AG08395 (cell line): ENCODE data around the gene SEC11A.
A peak's percentile ranks its signal among the peaks of the same experiment; 100 is the strongest.

Source experiments
- DNase-seq: peaks from one replicate; pipeline ENCODE4 v3.0.0; 2012; ENCODE audit warnings: mixed read lengths, low spot score

The SEC11A gene

GRCh38 chr15:84681831-84682230, 34.1 kb downstream of the SEC11A start:
- no peak for DNase-seq

- peak; percentile 74 for DNase-seq
These were observed 44.7 kb downstream of the SEC11A start for GRCh38 chr15:84671211-84671610.

GRCh38 chr15:84669726-84670125, 46.2 kb downstream of the SEC11A start:
- DNase-seq: peak; percentile 87

- no peak for DNase-seq
These were observed 47.5 kb downstream of the SEC11A start for GRCh38 chr15:84668221-84668982.

GRCh38 chr15:84666373-84666772, 49.6 kb downstream of the SEC11A start:
- no peak for DNase-seq

- DNase-seq: no peak
These were observed 54.9 kb downstream of the SEC11A start for GRCh38 chr15:84661001-84661400.

- DNase-seq: no peak
These were observed 55.8 kb downstream of the SEC11A start for GRCh38 chr15:84659904-84660781.

GRCh38 chr15:84658788-84659411, 57.0 kb downstream of the SEC11A start:
- DNase-seq: no peak

- DNase-seq: peak; percentile 81
These were observed 57.7 kb downstream of the SEC11A start, which contains the start of gene NMB for GRCh38 chr15:84658080-84658787. TSS of gene NMB (minus strand) at chr15:84658199. CDS start at chr15:84658152, 47 bp downstream.

- no peak for DNase-seq
These were observed 58.2 kb downstream of the SEC11A start for GRCh38 chr15:84657748-84658079.

GRCh38 chr15:84656972-84657371, 59.0 kb downstream of the SEC11A start:
- DNase-seq: no peak

- peak; percentile 68 for DNase-seq
These were observed 61.1 kb downstream of the SEC11A start for GRCh38 chr15:84654689-84655453.

- DNase-seq: peak; percentile 95
These were observed 61.8 kb downstream of the SEC11A start, which contains the start of gene WDR73 for GRCh38 chr15:84653910-84654688. TSS of gene WDR73 (minus strand) at chr15:84654283. CDS start at chr15:84654274, 9 bp downstream.

- no peak for DNase-seq
These were observed 62.4 kb downstream of the SEC11A start for GRCh38 chr15:84653584-84653909.

GRCh38 chr15:84649706-84650105, 66.2 kb downstream of the SEC11A start:
- no peak for DNase-seq

- DNase-seq: no peak
These were observed 67.4 kb downstream of the SEC11A start for GRCh38 chr15:84648539-84648938.

GRCh38 chr15:84647726-84648125, 68.2 kb downstream of the SEC11A start:
- no peak for DNase-seq

- no peak for DNase-seq
These were observed 69.9 kb downstream of the SEC11A start for GRCh38 chr15:84645997-84646396.

GRCh38 chr15:84645496-84645895, 70.4 kb downstream of the SEC11A start:
- DNase-seq: no peak

- DNase-seq: no peak
These were observed 72.1 kb downstream of the SEC11A start for GRCh38 chr15:84643838-84644237.
